ENCODE results near the gene EFR3B.

Gene EFR3B

GRCh38 chr2:25036221-25036559 is 5.7 kb upstream of the EFR3B start:
- DNase-seq, result no peak

GRCh38 chr2:25039126-25039525 is 2.8 kb upstream of the EFR3B start:
- no peak for DNase-seq

GRCh38 chr2:25041307-25041927 is 459 bp upstream of the EFR3B start:
- DNase-seq, result peak; percentile 28

GRCh38 chr2:25042321-25043240 is 705 bp downstream of the EFR3B start:
- no peak for DNase-seq

GRCh38 chr2:25043241-25043867 is 1.5 kb downstream of the EFR3B start:
- peak; percentile 60 for DNase-seq

GRCh38 chr2:25044011-25044410 is 2.1 kb downstream of the EFR3B start:
- DNase-seq, result no peak

- DNase-seq, result no peak
These were observed 3.1 kb downstream of the EFR3B start for GRCh38 chr2:25044990-25045389.

GRCh38 chr2:25049422-25049821 is 7.5 kb downstream of the EFR3B start:
- DNase-seq, result no peak

- no peak for DNase-seq
These were observed 8.3 kb downstream of the EFR3B start for GRCh38 chr2:25050128-25050527.

GRCh38 chr2:25053041-25053440 is 11.2 kb downstream of the EFR3B start:
- DNase-seq, result no peak

- no peak for DNase-seq
These were observed 12.8 kb downstream of the EFR3B start for GRCh38 chr2:25054720-25055119.

GRCh38 chr2:25055376-25055920 is 13.6 kb downstream of the EFR3B start:
- no peak for DNase-seq

- no peak for DNase-seq
These were observed 14.4 kb downstream of the EFR3B start for GRCh38 chr2:25056098-25056821.

GRCh38 chr2:25062511-25062917 is 20.6 kb downstream of the EFR3B start:
- no peak for DNase-seq

- no peak for DNase-seq
These were observed 22.2 kb downstream of the EFR3B start for GRCh38 chr2:25063876-25064660.

GRCh38 chr2:25065768-25066167 is 23.9 kb downstream of the EFR3B start:
- DNase-seq, result no peak

GRCh38 chr2:25066455-25066854 is 24.6 kb downstream of the EFR3B start:
- DNase-seq, result no peak

- DNase-seq, result no peak
These were observed 26.3 kb downstream of the EFR3B start for GRCh38 chr2:25068217-25068616.

- DNase-seq, result no peak
These were observed 30.1 kb downstream of the EFR3B start for GRCh38 chr2:25071966-25072365.

GRCh38 chr2:25072606-25073005 is 30.7 kb downstream of the EFR3B start:
- DNase-seq, result no peak

- no peak for DNase-seq
These were observed 31.1 kb downstream of the EFR3B start for GRCh38 chr2:25073025-25073424.

GRCh38 chr2:25073914-25074313 is 32.0 kb downstream of the EFR3B start:
- DNase-seq, result no peak

Data from stimulated activated CD4-positive, alpha-beta T cell treated with anti-CD3 and anti-CD28 coated beads, Interleukin-4, amount 100 ng/mL, for 24 hours (primary cell).